GM12872 (cell line): ENCODE data around the gene TES.

Experiments used
- TF ChIP-seq, protein P1 (sequence below): IDR thresholded peaks from 3 replicates; pipeline ENCODE4 v1.5.1; 2011; ENCODE audit warnings: low read depth, mild to moderate bottlenecking, low read length, moderate library complexity; ENCODE audit not compliant: insufficient read depth

Gene TES

DNA sequence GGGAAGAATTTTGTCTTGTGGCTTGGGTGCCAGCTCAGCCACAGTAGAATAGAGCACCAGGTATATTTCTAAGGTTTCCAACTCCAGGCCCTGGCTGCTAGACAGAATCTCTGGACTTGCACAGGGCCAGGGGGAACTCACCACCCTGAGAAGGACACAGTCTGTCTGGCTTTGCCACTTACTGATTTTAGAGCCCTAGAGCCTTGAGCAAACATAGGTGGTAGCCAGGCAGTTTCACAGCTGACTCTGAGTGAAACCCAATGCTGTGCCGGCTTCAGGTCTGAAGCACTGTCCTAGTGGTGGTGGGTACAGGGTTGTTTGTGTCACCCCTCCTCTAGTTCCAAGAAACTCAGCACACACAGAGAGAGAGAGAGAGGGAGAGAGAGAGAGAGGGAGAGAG is 81.6 kb downstream of the TES start:
- TF ChIP-seq, protein P1, sequence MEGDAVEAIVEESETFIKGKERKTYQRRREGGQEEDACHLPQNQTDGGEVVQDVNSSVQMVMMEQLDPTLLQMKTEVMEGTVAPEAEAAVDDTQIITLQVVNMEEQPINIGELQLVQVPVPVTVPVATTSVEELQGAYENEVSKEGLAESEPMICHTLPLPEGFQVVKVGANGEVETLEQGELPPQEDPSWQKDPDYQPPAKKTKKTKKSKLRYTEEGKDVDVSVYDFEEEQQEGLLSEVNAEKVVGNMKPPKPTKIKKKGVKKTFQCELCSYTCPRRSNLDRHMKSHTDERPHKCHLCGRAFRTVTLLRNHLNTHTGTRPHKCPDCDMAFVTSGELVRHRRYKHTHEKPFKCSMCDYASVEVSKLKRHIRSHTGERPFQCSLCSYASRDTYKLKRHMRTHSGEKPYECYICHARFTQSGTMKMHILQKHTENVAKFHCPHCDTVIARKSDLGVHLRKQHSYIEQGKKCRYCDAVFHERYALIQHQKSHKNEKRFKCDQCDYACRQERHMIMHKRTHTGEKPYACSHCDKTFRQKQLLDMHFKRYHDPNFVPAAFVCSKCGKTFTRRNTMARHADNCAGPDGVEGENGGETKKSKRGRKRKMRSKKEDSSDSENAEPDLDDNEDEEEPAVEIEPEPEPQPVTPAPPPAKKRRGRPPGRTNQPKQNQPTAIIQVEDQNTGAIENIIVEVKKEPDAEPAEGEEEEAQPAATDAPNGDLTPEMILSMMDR = no peak

DNA sequence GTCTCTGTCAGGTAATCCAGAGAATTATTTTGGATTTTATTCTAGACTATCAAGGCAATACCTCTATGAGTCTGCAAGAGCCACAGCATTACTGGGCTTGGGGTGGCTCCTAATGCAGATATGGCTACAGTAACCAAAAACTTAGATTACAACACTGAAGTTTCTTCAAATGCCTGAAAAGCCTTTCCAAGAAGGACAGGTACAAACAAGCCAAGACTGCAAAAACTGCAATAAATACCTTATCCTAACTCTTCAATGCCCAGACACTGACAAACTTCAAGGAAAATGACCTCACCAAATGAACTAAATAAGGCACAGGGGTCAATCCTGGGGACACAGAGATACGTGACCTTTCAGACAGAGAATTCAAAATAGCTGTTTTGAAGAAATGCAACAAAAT is 82.0 kb downstream of the TES start:
- TF ChIP-seq, protein P1 = no peak

DNA sequence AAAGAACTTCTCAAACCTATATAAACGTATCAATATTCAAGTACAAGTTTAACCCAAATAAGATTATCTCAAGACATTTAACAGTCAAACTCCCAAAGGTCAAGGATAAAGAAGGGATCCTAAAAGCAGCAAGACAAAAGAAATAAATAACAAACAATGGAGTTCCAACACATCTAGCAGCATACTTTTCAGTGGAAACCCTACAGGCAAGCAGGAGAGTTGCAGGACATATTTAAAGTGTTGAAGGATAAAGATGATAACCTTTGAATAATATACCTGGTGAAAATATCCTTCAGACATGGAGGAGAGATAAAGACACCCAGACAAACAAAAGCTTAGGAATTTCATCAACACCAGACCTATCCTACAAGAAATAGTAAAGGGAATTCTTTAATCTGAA is 82.8 kb downstream of the TES start:
- TF ChIP-seq, protein P1 = no peak

DNA sequence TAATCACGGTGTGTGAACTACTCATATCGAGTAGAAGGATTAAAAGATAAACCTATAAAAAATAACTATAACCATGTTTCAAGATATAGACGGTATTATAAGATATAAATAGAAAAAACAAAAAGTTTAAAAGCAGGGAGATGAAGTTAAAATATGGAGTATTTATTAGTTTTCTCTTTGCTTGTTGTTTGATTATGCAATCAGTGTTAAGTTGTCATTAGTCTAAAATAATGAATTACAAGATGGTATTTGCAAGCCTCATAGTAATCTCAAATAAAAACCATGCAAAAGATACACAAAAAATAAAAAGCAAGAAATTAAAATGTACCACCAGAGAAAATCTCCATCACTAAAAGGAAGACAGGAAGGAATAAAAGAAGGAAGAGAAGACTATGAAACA is 83.3 kb downstream of the TES start:
- TF ChIP-seq, protein P1 = no peak

DNA sequence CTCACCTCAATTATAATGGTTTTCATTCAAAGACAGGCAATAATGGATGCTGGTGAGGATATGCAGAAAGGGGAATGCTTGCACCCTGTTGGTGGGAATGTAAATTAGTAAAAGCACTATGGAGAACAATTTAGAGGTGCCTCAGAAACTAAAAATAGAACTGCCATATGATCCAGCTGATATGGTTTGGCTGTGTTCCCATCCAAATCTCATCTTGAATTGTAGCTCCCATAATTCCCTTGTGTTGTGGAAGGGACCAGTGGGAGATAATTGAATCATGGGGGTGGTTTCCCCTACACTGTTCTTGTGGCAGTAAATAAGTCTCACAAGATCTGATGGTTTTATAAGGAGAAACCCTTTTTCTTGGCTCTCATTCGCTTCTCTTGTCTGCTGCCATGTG is 87.7 kb downstream of the TES start:
- TF ChIP-seq, protein P1 = no peak

DNA sequence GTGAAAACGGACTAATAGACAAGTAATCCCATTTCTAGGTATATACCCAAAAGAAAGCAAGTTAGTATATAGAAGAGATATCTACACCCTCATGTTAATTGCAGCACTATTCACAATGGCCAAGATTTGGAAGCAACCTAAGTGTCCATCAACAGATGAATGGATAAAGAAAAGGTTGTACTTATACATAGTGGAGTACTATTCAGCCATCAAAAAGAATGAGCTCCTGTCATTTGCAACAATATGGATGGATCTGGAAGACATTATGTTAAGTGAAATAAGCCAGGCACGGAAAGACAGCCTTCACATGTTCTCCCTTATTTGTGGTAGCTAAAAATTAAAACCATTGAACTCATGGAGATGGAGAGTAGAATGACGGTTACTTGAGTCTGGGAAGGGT is 88.2 kb downstream of the TES start:
- TF ChIP-seq, protein P1 = no peak

DNA sequence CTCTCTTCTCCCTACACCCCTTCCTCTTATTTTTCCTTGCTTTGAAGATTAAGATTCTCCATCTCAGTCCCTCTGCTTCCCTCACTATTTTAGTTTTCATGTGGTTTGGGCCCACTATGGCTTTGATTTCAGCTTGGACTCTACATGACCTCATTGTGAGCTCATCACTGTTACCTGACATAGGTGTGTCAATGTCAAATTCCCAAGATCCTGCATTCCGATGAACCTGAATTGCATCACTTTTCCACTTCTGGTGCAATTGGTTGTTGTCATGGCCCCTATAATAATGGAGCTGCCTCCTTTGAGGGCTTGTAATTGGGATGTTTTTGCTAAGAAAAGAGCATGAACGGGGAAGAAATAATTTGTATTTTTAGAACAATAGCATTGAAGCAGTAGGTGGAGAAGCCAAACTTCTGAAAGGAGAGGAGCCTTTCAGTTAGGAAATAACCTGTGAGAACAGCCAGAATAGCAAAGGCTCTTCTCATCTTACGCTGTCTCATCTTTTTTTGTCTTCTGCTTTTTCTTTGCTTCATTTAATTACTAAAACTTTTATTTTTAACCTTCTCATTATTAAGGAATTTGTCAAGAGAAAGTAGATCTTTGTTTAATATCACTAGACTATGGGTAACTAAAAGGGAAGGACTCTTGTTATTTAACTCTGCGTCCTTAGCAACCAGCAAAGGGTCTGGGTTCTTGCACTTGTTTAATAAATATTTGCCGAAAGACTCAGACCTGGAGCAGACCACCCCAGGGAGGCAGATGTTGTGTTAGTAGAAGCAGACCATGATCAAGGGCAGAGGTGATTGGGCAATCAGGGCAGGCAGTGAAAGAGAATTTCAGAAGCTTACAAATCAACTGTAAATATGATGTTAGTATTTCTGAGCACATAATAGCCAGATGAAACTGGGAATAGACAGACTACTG is 95.4 kb downstream of the TES start:
- TF ChIP-seq, protein P1 = no peak
